GM12891 (cell line): ENCODE results near the gene USH1C. TPM values are rescaled to one million over a fixed set of nuclear protein-coding genes. Genes with fewer than 3 reads are reported as not detected.

Source experiments
- DNase-seq: peaks from one replicate; pipeline ENCODE4 v3.0.0; 2011; ENCODE audit warnings: low spot score; ENCODE audit not compliant: insufficient read length
- FAIRE-seq: peaks from 2 replicates; lab custom pipeline; 2011; peaks lifted over from hg19 to GRCh38; lab: Jason Lieb, UNC
- PAX5 ChIP-seq: IDR thresholded peaks from 2 replicates; pipeline ENCODE4 v1.6.1; 2011; ENCODE audit warnings: low read length, moderate library complexity, mild to moderate bottlenecking; ENCODE audit not compliant: insufficient read depth, severe bottlenecking
- POLR2A ChIP-seq: IDR thresholded peaks from 2 replicates; pipeline ENCODE4 v1.6.1; 2011; ENCODE audit warnings: low read depth, low read length, control low read depth
- POLR2AphosphoS5 ChIP-seq: IDR thresholded peaks from 2 replicates; pipeline ENCODE4 v1.6.1; 2011; ENCODE audit warnings: low read depth, low read length, control low read depth
- POU2F2 ChIP-seq: IDR thresholded peaks from 2 replicates; pipeline ENCODE4 v1.6.1; 2011; ENCODE audit warnings: low read depth, mild to moderate bottlenecking, control low read depth, low read length, moderate library complexity
- SPI1 ChIP-seq: IDR thresholded peaks from 2 replicates; pipeline ENCODE4 v1.6.1; 2011; ENCODE audit warnings: low read depth, low read length, control low read depth
- TAF1 ChIP-seq: IDR thresholded peaks from 2 replicates; pipeline ENCODE4 v1.6.1; 2011; ENCODE audit warnings: low read depth, low read length, control low read depth
- polyA plus RNA-seq: library from polyadenylated mRNA; unstranded; fragments of >200 nt; gene quantifications from one replicate; pipeline ENCODE4 v1.2.1, GENCODE V29; 2012; ENCODE audit warnings: low read depth, missing spikeins, inconsistent platforms; ENCODE audit not compliant: missing spikeins

Gene USH1C
- not detected for polyA plus RNA-seq

GRCh38 chr11:17544181-17544622, at the start of gene USH1C:
USH1C (minus strand) TSS chr11:17544416; CDS start chr11:17544307, 109 bp downstream.
- TF ChIP-seq TAF1 (no peak), POU2F2 (no peak), PAX5 (no peak), POLR2AphosphoS5 (no peak), POLR2A (no peak), SPI1 (no peak)
- DNase-seq (no peak), FAIRE-seq (no peak)

DNA sequence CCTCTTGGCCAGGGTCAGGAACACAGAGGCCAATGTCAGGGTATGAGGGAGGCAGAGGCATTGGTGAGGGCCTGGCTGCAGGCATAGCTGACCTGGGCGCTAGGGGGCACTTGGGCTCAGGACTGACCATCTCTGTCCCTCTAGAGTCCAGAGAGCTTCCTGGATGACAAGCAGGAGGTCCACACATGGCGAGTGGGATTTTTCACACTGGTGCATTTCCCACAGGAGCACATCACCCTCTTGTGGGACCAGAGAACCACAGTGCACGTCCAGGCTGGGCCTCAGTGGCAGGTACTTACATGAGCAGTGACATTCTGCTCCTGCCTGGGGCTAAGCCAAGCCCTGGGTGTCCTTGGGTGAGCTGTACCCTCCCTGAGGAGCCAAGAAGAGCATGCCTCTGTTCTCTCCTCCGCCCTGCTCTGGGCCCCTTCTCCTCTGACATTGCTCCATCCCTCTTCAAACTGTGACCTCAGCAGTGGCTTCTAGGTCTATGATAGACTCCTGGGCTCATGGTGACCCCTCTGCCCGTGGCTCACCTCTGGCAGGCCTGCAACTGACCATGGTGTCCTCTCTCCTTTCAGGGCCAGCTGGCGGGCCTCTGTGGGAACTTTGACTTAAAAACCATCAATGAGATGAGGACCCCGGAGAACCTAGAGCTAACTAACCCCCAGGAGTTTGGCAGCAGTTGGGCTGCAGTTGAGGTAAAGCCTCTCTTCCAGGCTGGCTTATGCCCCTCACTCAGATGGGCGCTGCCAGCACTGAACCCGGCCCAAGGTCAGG, 49.4 kb upstream of the USH1C start:
- no peak for DNase-seq
- TF ChIP-seq POLR2A = no peak
- no peak for TF ChIP-seq SPI1
- TF ChIP-seq PAX5 = no peak
- TF ChIP-seq POLR2AphosphoS5 = no peak
- TF ChIP-seq TAF1 = no peak
- no peak for TF ChIP-seq POU2F2
- no peak for FAIRE-seq

- FAIRE-seq (no peak), DNase-seq (no peak)
- TF ChIP-seq PAX5 (no peak), TAF1 (no peak), POU2F2 (no peak), SPI1 (no peak), POLR2AphosphoS5 (no peak), POLR2A (no peak)
Observed at GRCh38 chr11:17591293-17591692, 47.1 kb upstream of the USH1C start.

DNA sequence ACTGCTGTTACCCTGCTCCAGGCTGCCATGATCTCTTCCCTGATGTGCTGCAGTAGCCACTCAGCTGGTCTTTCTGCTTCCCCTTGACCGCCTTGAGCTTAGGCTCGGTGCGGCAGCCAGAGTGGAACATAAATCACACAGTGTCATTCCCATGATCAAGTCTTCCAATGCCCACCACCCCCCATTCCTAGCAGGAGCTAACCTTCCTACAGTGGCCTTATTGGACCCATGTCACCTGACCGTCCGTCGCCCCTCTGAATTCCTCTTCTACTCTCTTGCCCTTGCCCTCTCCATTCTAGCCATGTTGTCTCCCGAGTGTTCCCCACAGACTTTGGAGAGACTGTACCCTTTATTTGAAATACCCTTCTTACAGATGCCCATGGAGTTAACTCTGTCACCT, 46.2 kb upstream of the USH1C start:
- DNase-seq (no peak), FAIRE-seq (no peak)
- TF ChIP-seq POLR2AphosphoS5 (no peak), POU2F2 (no peak), POLR2A (no peak), TAF1 (no peak), PAX5 (no peak), SPI1 (no peak)

DNA sequence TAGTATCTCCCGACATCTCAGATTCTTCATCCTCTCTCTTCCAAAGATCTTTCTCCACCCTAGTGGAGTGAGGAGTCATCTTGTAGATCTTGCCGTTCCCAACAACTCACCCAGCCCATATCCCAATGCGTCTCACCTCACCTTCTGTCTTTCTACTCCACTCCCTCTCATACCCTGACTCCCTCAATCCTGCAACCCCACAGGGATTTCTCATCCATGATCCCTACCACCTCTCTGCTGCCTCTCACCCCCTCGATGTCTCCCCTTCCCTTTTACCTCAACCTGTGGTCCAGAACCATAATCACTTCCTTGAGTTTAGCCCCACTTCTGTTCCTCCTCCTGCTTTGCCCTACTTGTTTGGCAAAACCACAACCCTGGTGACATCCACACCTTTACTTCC, 44.5 kb upstream of the USH1C start:
- TF ChIP-seq PAX5 = no peak
- no peak for TF ChIP-seq SPI1
- TF ChIP-seq POLR2AphosphoS5 = no peak
- TF ChIP-seq TAF1 = no peak
- TF ChIP-seq POLR2A = no peak
- TF ChIP-seq POU2F2 = no peak
- DNase-seq (no peak), FAIRE-seq (no peak)

DNA sequence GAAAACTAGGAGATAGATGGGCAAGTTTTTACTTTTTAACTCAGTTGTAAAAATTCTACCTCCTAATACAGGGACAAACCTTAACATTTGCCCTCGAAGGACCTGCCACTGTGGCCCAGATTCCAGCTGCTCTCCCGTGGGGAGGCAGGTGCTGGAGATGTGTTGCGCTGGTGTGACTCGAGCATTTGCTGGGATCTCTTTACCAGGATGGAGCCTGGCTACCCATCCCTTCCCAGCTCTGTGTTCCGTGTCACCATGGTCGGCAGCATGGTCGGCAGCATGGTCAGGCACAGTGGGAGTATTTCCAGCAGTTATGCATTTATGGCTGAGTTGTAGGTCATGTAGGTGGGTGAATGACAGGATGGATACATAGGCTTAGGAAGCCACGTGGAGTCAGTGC, 44.0 kb upstream of the USH1C start:
- DNase-seq = no peak
- no peak for FAIRE-seq
- TF ChIP-seq POLR2AphosphoS5 (no peak), POLR2A (no peak), PAX5 (no peak)

- no peak for TF ChIP-seq POU2F2
- TF ChIP-seq TAF1 = no peak
- TF ChIP-seq SPI1 = no peak
- no peak for TF ChIP-seq POLR2AphosphoS5
- no peak for TF ChIP-seq POLR2A
- TF ChIP-seq PAX5 = no peak
- no peak for DNase-seq
- FAIRE-seq = no peak
Observed at GRCh38 chr11:17585911-17586695, 41.9 kb upstream of the USH1C start.

- DNase-seq (no peak), FAIRE-seq (no peak)
- TF ChIP-seq POLR2A (no peak), POU2F2 (no peak), POLR2AphosphoS5 (no peak)
Observed at GRCh38 chr11:17581732-17582053, 37.5 kb upstream of the USH1C start.

GRCh38 chr11:17581036-17581731, 37.0 kb upstream of the USH1C start:
- no peak for TF ChIP-seq POLR2A
- no peak for TF ChIP-seq POU2F2
- TF ChIP-seq SPI1 = no peak
- TF ChIP-seq PAX5 = no peak
- no peak for TF ChIP-seq POLR2AphosphoS5
- TF ChIP-seq TAF1 = no peak
- no peak for FAIRE-seq
- no peak for DNase-seq
